WI38 (cell line): Measurements from ENCODE around the gene PSEN1.

ENCODE experiments used
- H3K4me3 ChIP-seq: 2 replicates; pipeline ENCODE4 v1.5.1; 2011; ENCODE audit warnings: low read depth, mild to moderate bottlenecking, control low read depth, low read length
- CTCF ChIP-seq: IDR thresholded peaks from 2 replicates; pipeline ENCODE4 v1.5.1; 2012; ENCODE audit warnings: low read depth, mild to moderate bottlenecking, control low read depth, low read length

Gene PSEN1

GRCh38 chr14:73249108-73249507, 112.8 kb downstream of the PSEN1 start:
- no peak overlapping the region for H3K4me3 ChIP-seq
- no peak for TF ChIP-seq CTCF

GRCh38 chr14:73249564-73250316, 113.4 kb downstream of the PSEN1 start:
- no peak for TF ChIP-seq CTCF

GRCh38 chr14:73250317-73250713, 114.0 kb downstream of the PSEN1 start:
- no peak for TF ChIP-seq CTCF
- no peak overlapping the region for H3K4me3 ChIP-seq

More at GRCh38 chr14:73249564-73250316, 113.4 kb downstream of the PSEN1 start:
- no peak overlapping the region for H3K4me3 ChIP-seq

GRCh38 chr14:73250781-73251500, 114.6 kb downstream of the PSEN1 start:
- no peak for TF ChIP-seq CTCF
- no peak overlapping the region for H3K4me3 ChIP-seq

- H3K4me3 ChIP-seq: no peak overlapping the region
Measured at GRCh38 chr14:73251516-73252215, 115.4 kb downstream of the PSEN1 start.

GRCh38 chr14:73252491-73253322, 116.4 kb downstream of the PSEN1 start:
- H3K4me3 ChIP-seq: no peak overlapping the region
- TF ChIP-seq CTCF: no peak

More at GRCh38 chr14:73251516-73252215, 115.4 kb downstream of the PSEN1 start:
- TF ChIP-seq CTCF: no peak
